ENCODE results near the gene SMIM1.

DNA sequence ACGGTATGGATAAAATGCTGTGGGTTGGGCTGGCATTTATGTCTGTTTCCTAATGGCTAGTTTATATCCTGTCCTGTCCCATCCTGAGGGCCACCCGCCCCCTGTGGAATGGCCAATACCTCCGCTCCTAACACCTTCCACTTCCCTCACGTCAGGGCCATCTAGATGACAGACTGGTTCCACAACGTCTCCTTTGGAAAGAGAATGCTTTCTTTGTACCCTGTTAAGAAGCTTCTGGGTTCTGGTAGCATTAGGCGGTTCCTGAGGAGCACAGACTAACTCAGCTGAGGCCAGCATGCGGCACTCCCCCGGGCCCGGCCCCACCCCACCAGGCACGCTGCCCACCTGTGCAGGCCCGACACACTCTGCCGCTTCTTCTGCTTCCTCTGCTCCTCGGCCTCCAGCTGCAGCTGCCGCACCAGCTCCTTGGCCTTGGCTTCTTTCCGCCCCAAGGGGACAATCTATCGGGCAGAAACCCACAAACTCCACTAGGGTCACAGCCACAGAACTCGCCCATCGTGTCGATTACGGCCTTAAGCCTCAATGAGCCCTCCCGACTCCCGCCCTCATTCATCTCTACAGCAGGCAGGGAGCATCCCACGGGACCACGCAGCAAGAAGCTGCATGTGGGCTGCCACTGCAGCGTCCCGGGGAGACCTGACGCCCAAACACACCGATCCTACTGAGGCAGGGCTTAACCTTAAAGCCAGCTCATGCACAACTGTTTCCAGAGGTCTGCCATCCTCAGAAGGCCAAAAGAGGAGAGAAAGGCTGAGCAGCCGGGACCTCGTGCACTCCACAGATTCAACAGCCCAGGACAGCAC is 11.3 kb downstream of the SMIM1 start:
- TF ChIP-seq, protein P1, sequence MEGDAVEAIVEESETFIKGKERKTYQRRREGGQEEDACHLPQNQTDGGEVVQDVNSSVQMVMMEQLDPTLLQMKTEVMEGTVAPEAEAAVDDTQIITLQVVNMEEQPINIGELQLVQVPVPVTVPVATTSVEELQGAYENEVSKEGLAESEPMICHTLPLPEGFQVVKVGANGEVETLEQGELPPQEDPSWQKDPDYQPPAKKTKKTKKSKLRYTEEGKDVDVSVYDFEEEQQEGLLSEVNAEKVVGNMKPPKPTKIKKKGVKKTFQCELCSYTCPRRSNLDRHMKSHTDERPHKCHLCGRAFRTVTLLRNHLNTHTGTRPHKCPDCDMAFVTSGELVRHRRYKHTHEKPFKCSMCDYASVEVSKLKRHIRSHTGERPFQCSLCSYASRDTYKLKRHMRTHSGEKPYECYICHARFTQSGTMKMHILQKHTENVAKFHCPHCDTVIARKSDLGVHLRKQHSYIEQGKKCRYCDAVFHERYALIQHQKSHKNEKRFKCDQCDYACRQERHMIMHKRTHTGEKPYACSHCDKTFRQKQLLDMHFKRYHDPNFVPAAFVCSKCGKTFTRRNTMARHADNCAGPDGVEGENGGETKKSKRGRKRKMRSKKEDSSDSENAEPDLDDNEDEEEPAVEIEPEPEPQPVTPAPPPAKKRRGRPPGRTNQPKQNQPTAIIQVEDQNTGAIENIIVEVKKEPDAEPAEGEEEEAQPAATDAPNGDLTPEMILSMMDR (IDR thresholded peaks at IDR 0.05; ENCODE audit: insufficient read depth, low read depth, low read length): no peak
- no peak for TF ChIP-seq EZH2 (IDR thresholded peaks at IDR 0.05; ENCODE audit: insufficient read depth, low read length)
